ENCODE results near the gene MAGOH. TPM values are rescaled to one million over a fixed set of nuclear protein-coding genes. Genes with fewer than 3 reads are reported as not detected.
"Not testable (repeated sequence)": the region's sequence is repeated elsewhere in the genome, so short reads cannot be mapped to it uniquely, and the experiment has no call there.

MAGOH gene
- polyA plus RNA-seq, 1 of the 3 experiments (the other 2 are of a cell fraction) = 26.5 TPM

DNA sequence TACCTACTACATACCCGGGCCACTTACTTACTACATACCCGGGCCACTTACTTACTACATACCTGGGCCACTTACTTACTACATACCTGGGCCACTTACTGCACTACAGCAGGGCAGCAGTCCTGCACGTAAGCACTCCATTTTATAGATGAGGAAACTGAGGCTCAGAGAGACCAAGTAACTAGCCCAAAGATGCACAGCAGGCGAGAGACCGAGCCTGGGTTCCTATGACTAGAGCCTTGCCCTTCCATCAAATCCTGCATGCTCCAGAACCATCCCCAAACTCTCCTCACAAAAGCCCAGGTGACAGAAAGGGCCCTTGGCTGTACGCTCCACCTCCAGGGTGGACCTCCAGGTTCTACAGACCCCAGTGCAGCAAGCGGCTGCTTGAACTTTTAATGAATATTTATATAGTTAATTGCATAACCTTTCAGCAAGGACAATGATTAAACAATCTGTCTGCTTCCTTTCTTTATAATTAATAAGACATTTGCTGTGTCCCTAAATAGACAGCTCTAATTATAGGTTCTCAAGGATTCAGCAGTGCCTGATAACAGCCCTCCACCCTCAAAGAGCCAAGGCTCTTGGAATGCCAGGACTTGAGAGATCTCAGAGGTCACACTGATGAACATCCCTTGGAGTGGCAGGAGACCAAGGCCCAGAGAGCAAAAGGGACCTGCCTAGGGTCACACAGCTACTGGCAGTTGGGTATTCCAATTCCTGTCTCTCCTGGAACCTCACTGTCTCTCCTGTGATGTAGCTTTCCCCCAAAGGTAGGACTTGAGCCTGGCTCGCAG is 46.1 kb upstream of the MAGOH start:
- Histone ChIP-seq H3K4me2 (no peak overlapping the region), H3K36me3 (replicated peaks in 1 of 2; ENCODE audit: control insufficient read depth in 1 of 2, insufficient read depth in 2 of 2, low read length in 1 of 2) (peaks cover 0 to 13% of the 10 kb centered on the region in 2 experiments), H3K79me2 (ENCODE audit: insufficient read depth) (no peaks in the 10 kb centered on the region), H4K20me1 (ENCODE audit: insufficient read depth) (no peaks in the 10 kb centered on the region), H3F3A (replicated peaks; ENCODE audit: insufficient read depth) (no peaks in the 10 kb centered on the region), H3K27ac (ENCODE audit: low read depth in 2 of 2, low read length in 1 of 2) (no peak overlapping the region), H3K27me3 (ENCODE audit: insufficient read depth) (no peaks in the 10 kb centered on the region), H3K9me2 (no peaks in the 10 kb centered on the region), H3K4me3 (ENCODE audit: low read depth in 2 of 2, low read length in 1 of 2) (no peak overlapping the region), H3K9me3 (no peaks in the 10 kb centered on the region), H2AFZ (ENCODE audit: low read depth) (no peak overlapping the region), H3K9ac (no peak overlapping the region), H3K4me1 (ENCODE audit: control insufficient read depth in 1 of 2, insufficient read depth in 2 of 2, low read depth in 1 of 2, low read length in 1 of 2) (peaks cover 0 to 29% of the 10 kb centered on the region in 2 experiments; a peak in 1 of 4 replicates)
- no peak for DNase-seq
- WGBS (ENCODE audit: low lambda C conversion rate) = 97% methylated on average over 8 of the region's 8 CpGs
- ChIA-PET POLR2A (no interaction called here), CTCF (interaction anchor here (9.4 kb wide), 1 partner anchor 110 kb away, joined by 81 read pairs; no protein-coding TSS in a partner anchor)
- TF ChIP-seq FOXM1 (IDR thresholded peaks at IDR 0.05; ENCODE audit: low read depth) = no peak
- no peak for TF ChIP-seq NFIC (IDR thresholded peaks at IDR 0.05; ENCODE audit: borderline replicate concordance)
- TF ChIP-seq, protein P1, sequence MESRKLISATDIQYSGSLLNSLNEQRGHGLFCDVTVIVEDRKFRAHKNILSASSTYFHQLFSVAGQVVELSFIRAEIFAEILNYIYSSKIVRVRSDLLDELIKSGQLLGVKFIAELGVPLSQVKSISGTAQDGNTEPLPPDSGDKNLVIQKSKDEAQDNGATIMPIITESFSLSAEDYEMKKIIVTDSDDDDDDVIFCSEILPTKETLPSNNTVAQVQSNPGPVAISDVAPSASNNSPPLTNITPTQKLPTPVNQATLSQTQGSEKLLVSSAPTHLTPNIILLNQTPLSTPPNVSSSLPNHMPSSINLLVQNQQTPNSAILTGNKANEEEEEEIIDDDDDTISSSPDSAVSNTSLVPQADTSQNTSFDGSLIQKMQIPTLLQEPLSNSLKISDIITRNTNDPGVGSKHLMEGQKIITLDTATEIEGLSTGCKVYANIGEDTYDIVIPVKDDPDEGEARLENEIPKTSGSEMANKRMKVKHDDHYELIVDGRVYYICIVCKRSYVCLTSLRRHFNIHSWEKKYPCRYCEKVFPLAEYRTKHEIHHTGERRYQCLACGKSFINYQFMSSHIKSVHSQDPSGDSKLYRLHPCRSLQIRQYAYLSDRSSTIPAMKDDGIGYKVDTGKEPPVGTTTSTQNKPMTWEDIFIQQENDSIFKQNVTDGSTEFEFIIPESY (IDR thresholded peaks at IDR 0.05; ENCODE audit: borderline replicate concordance, low read depth) = no peak
- no peak for TF ChIP-seq MAX (IDR thresholded peaks at IDR 0.05; ENCODE audit: low read depth)
- TF ChIP-seq RFX5 (IDR thresholded peaks at IDR 0.05; ENCODE audit: low read length) = no peak
- TF ChIP-seq POLR2AphosphoS5 (IDR thresholded peaks at IDR 0.05; ENCODE audit: low read depth, low read length) = no peak

- ChIA-PET CTCF (interaction anchor here (0.8 to 13.5 kb wide), 2 partner anchors 13 to 109 kb away, joined by 4 to 410 read pairs; no protein-coding TSS in a partner anchor), POLR2A (interaction anchor here (1.6 kb wide), 1 partner anchor 34 kb away, joined by 4 read pairs; no protein-coding TSS in a partner anchor)
- not testable (repeated sequence) for H3K27ac ChIP-seq (ENCODE audit: low read depth in 2 of 2, low read length in 1 of 2); H3K9me2 ChIP-seq; H3K4me2 ChIP-seq; H2AFZ ChIP-seq (ENCODE audit: low read depth); H3K36me3 ChIP-seq (replicated peaks in 1 of 2; ENCODE audit: control insufficient read depth in 1 of 2, insufficient read depth in 2 of 2, low read length in 1 of 2); H3K9me3 ChIP-seq; DNase-seq; H3K4me3 ChIP-seq (ENCODE audit: low read depth in 2 of 2, low read length in 1 of 2); H4K20me1 ChIP-seq (ENCODE audit: insufficient read depth); H3K27me3 ChIP-seq (ENCODE audit: insufficient read depth); H3K9ac ChIP-seq; H3F3A ChIP-seq (replicated peaks; ENCODE audit: insufficient read depth); H3K79me2 ChIP-seq (ENCODE audit: insufficient read depth)
- H3K4me1 ChIP-seq (ENCODE audit: control insufficient read depth in 1 of 2, insufficient read depth in 2 of 2, low read depth in 1 of 2, low read length in 1 of 2) = peaks cover 0 to 22% of the 10 kb centered on the region in 2 experiments; a peak in 1 of 4 replicates
- 91% methylated on average over 12 of the region's 12 CpGs for WGBS (ENCODE audit: low lambda C conversion rate)
Observed at GRCh38 chr1:53283156-53283555, 44.8 kb upstream of the MAGOH start.

DNA sequence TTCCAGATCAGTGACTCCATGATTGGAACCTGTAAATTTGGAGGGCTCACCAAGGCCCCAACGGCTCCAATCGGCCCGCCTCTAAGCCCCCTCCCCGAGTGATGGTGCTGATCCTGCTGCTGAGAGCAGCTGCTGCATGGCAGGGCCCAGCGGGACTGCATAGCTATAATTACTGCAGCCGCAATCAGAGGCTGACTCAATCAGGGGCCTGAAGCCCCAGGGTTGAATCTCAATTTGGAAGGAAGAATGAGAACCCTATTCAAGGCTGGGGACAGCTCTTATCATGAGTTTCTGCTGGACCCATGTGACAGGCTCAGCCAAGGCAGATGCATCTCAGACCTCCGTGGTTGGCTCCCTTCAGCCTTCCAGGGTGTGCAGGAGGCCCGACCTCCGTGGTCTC is 42.8 kb upstream of the MAGOH start:
- H3F3A ChIP-seq (replicated peaks; ENCODE audit: insufficient read depth) = no peaks in the 10 kb centered on the region
- H3K4me1 ChIP-seq (ENCODE audit: control insufficient read depth in 1 of 2, insufficient read depth in 2 of 2, low read depth in 1 of 2, low read length in 1 of 2) = peaks cover 0 to 10% of the 10 kb centered on the region in 2 experiments; a peak in 1 of 4 replicates
- H4K20me1 ChIP-seq (ENCODE audit: insufficient read depth) = no peaks in the 10 kb centered on the region
- H3K36me3 ChIP-seq (replicated peaks in 1 of 2; ENCODE audit: control insufficient read depth in 1 of 2, insufficient read depth in 2 of 2, low read length in 1 of 2) = peaks cover 0 to 8% of the 10 kb centered on the region in 2 experiments
- no peak for DNase-seq
- no peaks in the 10 kb centered on the region for H3K27me3 ChIP-seq (ENCODE audit: insufficient read depth)
- H3K9me3 ChIP-seq = no peaks in the 10 kb centered on the region
- no peak overlapping the region for H3K4me2 ChIP-seq
- ChIA-PET CTCF (interaction anchor here (0.9 to 13.5 kb wide), 3 partner anchors 9 to 127 kb away, joined by 3 to 410 read pairs (median 82); no protein-coding TSS in a partner anchor), POLR2A (no interaction called here)
- WGBS (ENCODE audit: low lambda C conversion rate) = 89% methylated on average over 5 of the region's 9 CpGs
- H2AFZ ChIP-seq (ENCODE audit: low read depth) = no peak overlapping the region
- no peak overlapping the region; a peak in 1 of 4 replicates for H3K27ac ChIP-seq (ENCODE audit: low read depth in 2 of 2, low read length in 1 of 2)
- H3K79me2 ChIP-seq (ENCODE audit: insufficient read depth) = no peaks in the 10 kb centered on the region
- H3K4me3 ChIP-seq (ENCODE audit: low read depth in 2 of 2, low read length in 1 of 2) = no peak overlapping the region
- H3K9me2 ChIP-seq = no peaks in the 10 kb centered on the region
- H3K9ac ChIP-seq = no peak overlapping the region
- TF ChIP-seq GABPA (IDR thresholded peaks at IDR 0.05; ENCODE audit: low read depth) (no peak), POLR2AphosphoS5 (IDR thresholded peaks at IDR 0.05; ENCODE audit: low read depth, low read length) (no peak), SIN3A (IDR thresholded peaks at IDR 0.05; ENCODE audit: borderline replicate concordance, low read depth, low read length) (no peak)
